ENCODE results near the gene ADAM10. TPM values are rescaled to one million over a fixed set of nuclear protein-coding genes. Genes with fewer than 3 reads are reported as not detected.

The ADAM10 gene
- total RNA-seq, 1 donor from 2014 or later, result 273 TPM

GRCh38 chr15:58732625-58733363, 16.7 kb downstream of the ADAM10 start:
- ATAC-seq, result no peak
- DNase-seq (ENCODE audit: low spot score), result no peak
- intact Hi-C loops (cut with DNase I), result no loop called here

DNA sequence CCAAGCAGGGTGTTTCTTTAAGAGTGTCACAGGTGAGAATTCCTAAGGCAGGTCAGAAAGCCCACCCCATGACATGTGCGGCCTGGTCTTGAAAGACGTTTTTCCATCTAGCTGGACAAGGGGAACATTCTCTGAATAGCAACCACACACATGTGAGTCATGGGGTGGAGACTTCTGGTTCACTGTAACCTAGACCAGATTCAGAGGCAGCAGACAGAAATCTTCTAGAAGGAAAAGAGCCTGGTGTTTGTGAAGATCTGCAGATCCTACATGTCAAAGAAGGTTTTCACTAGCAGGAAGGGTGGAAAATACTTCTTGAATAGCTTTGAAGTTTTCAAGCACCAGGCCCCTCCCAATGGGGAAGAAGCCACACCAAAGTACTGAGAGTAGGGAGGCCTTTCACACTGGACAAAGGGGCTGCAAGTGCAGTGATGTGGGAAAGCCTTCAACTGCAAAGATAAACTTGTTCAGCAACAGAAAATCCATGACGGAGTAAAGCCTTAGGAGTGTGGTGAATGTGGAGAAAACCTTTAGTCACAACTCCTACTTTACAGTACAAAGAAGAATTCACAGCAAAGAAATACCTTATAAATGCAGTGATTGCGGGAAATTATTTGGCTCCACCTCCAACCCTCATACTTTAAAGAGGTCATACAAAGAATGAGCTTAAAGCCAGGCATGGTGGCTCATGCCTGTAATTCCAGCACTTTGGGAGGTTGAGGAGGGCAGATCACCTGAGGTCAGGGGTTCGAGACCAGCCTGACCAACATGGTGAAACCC, 17.6 kb downstream of the ADAM10 start:
- peak; percentile 52 for ATAC-seq
- intact Hi-C loops (cut with DNase I), result no loop called here
- no peak for DNase-seq (ENCODE audit: low spot score)

DNA sequence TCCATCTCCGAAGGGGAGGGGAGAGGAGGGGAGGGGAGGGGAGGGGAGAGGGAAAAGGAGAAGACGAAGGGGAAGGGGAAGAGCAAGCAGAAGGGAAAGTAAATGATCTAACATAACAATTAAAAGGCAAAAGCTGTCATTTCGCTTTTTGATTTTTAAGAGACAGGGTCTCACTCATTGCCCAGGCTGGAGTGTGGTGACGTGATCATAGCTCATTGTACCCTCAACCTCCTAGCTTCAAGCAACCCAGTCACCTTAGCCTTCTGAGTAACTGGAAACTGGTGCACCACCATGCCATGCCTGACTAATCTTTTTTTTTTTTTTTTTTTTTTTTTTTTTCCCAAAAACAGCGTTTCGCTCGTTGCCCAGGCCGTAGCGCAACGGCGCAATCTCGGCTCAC, 22.6 kb downstream of the ADAM10 start:
- DNase-seq (ENCODE audit: low spot score) (no peak), ATAC-seq (no peak)
- intact Hi-C loops (cut with DNase I), result no loop called here

- intact Hi-C loops (cut with DNase I), result no loop called here
- ATAC-seq, result peak; percentile 56
- no peak for DNase-seq (ENCODE audit: low spot score)
These were observed 25.0 kb downstream of the ADAM10 start for GRCh38 chr15:58724466-58724865.

DNA sequence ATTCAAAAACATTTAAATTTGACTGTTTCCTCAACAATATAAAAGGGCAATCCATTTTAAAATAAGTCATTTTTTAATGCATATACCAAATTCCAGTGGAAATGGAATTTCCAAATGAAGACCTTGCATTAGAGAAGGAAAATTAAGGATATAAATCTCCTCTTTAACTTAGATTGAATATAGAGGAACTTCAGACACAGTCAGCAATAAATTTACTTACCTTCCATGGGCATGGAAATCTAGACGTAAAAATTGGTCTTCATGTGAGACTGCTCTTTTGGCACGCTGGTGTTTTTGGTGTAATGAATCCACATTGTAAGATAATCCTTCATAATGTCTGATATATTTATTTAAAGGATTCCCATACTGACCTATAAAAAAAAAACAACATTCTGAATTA, 32.1 kb downstream of the ADAM10 start:
- DNase-seq (ENCODE audit: low spot score) (no peak), ATAC-seq (no peak)
- intact Hi-C loops (cut with DNase I), result no loop called here

DNA sequence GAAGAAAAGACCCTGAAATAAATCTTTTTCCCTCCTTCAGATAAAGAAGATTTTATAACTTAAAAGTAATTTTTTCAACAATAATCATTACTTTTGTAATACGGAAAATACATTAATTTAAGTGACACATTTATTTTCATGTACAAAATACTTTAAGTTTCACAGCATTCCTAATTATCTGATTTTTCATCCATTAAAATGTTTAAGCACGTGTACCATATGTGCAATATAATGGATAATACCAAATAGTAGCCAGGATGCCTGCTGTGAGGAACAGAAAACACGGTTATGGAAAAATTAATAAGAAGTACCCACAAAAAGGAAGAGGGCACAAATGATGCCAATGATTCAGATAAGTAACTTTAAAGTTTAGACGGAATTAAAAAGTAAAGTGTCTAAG, 33.5 kb downstream of the ADAM10 start:
- intact Hi-C loops (cut with DNase I), result no loop called here
- ATAC-seq (no peak), DNase-seq (ENCODE audit: low spot score) (no peak)

GRCh38 chr15:58715266-58715917, 34.1 kb downstream of the ADAM10 start:
- no peak for DNase-seq (ENCODE audit: low spot score)
- no peak for ATAC-seq
- intact Hi-C loops (cut with DNase I), result no loop called here

GRCh38 chr15:58710701-58711100, 38.8 kb downstream of the ADAM10 start:
- ATAC-seq (no peak), DNase-seq (ENCODE audit: low spot score) (no peak)
- intact Hi-C loops (cut with DNase I), result no loop called here

GRCh38 chr15:58707397-58707796, 42.1 kb downstream of the ADAM10 start:
- ATAC-seq, result no peak
- intact Hi-C loops (cut with DNase I), result no loop called here
- no peak for DNase-seq (ENCODE audit: low spot score)

DNA sequence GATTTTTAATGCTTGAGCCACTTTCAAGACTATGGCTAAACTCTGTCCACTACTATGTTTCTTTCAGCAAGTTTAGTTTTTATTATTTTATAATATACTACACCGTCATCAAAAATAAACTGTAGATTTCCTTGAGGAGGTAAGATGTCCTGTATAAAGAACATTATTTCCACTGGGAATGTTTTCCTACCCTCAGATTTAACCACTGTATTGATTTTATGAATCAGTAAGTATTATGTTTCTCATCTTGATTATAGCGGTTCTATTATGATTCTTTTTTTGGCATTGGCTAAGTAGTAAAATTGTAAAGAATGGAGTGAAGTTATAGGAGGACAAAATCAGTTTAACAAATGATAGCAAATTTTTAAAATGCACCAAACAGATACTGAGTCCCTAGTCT, 44.4 kb downstream of the ADAM10 start:
- no peak for DNase-seq (ENCODE audit: low spot score)
- intact Hi-C loops (cut with DNase I), result no loop called here
- no peak for ATAC-seq

GRCh38 chr15:58704155-58704865, 45.2 kb downstream of the ADAM10 start:
- no peak for DNase-seq (ENCODE audit: low spot score)
- no peak for ATAC-seq
- intact Hi-C loops (cut with DNase I), result no loop called here

DNA sequence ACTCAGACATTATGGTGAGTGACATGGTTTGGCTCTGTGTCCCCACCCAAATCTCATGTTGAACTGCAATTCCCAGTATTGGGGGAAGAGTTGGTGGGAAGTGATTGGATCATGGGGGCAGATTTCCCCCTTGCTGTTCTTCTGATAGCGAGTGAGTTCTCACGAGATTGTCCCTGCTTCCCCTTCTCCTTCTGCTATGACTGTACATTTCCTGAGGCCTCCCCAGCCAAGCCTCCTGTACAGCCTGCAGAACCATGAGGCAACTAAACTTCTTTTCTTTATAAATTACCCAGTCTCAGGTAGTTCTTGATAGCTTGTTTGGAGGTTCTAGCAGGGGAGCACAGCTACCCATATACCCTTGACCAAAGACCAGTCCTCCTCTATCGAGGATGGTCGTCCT, 45.9 kb downstream of the ADAM10 start:
- intact Hi-C loops (cut with DNase I), result no loop called here

DNA sequence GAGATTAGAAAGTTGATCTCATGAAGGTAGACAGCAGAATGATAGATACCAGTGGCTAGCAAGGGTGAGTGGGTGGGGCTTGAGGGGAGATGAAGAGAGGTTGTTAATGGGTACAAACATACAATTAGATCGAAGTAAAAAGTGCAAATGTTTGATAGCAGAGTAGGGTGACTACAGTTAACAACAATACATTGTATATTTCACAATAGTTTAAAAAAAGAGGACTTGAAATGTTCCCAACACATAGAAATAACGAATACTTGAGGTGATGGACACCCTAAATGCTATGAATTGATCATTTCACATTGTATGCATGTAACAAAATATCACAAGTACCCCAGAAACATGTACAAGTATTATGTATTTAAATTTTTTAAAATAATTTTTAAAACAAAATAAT, 47.3 kb downstream of the ADAM10 start:
- ATAC-seq, result no peak
- DNase-seq (ENCODE audit: low spot score), result no peak
- intact Hi-C loops (cut with DNase I), result no loop called here

More for the DNA sequence above, 45.9 kb downstream of the ADAM10 start:
- DNase-seq (ENCODE audit: low spot score) (no peak), ATAC-seq (no peak)

- ATAC-seq, result no peak
- intact Hi-C loops (cut with DNase I), result no loop called here
These were observed 48.1 kb downstream of the ADAM10 start for GRCh38 chr15:58701376-58701775.

GRCh38 chr15:58699769-58700168, 49.7 kb downstream of the ADAM10 start:
- DNase-seq (ENCODE audit: low spot score), result no peak
- intact Hi-C loops (cut with DNase I), result no loop called here
- ATAC-seq, result no peak

More at GRCh38 chr15:58701376-58701775, 48.1 kb downstream of the ADAM10 start:
- no peak for DNase-seq (ENCODE audit: low spot score)

DNA sequence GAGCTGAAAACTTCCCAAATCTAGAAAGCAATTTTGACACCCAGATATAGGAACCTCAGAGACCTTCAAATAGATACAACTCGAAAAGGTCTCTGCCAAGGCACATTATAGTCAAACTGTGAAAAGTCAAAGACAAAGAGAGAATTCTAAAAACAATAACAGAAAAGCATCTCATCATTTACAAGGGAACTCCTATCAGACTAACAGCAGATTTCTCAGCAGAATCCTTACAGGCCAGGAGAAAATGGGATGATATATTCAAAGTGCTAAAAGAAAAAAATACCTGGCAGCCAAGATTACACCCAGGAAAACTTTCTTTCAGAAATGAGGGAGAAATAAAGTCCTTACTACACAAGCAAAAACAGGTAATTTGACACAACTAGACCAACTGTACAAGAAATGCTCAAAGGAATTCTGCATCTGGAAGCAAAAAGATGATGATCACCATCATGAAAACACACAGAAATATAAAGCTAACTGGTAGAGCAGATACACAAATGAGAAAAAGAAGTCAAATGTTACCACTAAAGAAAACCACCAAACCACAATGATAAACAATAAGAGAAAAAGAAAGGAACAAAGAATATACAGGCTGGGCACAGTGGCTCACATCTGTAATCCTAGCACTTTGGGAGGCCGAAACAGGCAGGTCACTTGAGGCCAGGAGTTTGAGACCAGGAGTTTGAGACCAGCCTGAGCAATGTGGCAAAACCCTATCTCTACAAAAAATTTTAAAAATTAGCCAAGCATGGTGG, 50.4 kb downstream of the ADAM10 start:
- no peak for DNase-seq (ENCODE audit: low spot score)
- ATAC-seq, result no peak
- intact Hi-C loops (cut with DNase I), result no loop called here

DNA sequence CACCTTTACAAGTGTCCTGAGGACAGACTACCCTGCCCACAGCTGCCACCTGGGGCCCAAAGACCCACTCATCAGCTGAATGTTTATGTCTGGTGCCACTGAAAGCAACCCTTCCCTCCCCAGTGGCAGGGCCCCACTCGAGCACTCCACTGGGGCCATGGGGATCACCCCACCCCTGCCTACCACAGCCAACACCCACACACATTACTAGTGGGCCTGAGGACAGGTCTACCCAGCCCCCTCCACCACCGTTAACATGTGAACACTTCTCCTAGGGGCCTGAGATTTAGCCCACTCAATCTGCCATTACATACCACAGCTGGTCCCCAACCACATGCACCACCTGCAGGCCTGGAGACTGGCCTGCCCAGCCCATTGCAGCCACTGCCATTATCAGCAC, 52.3 kb downstream of the ADAM10 start:
- no peak for ATAC-seq
- DNase-seq (ENCODE audit: low spot score), result no peak
- intact Hi-C loops (cut with DNase I), result no loop called here

- intact Hi-C loops (cut with DNase I), result no loop called here
- ATAC-seq (no peak), DNase-seq (ENCODE audit: low spot score) (no peak)
These were observed 52.8 kb downstream of the ADAM10 start for GRCh38 chr15:58696738-58697137.
